ENCODE results near the gene RGS7BP. TPM values are rescaled to one million over a fixed set of nuclear protein-coding genes. Genes with fewer than 3 reads are reported as not detected.

The RGS7BP gene
- total RNA-seq, 1 donor from 2014 or later = 0.07 TPM

DNA sequence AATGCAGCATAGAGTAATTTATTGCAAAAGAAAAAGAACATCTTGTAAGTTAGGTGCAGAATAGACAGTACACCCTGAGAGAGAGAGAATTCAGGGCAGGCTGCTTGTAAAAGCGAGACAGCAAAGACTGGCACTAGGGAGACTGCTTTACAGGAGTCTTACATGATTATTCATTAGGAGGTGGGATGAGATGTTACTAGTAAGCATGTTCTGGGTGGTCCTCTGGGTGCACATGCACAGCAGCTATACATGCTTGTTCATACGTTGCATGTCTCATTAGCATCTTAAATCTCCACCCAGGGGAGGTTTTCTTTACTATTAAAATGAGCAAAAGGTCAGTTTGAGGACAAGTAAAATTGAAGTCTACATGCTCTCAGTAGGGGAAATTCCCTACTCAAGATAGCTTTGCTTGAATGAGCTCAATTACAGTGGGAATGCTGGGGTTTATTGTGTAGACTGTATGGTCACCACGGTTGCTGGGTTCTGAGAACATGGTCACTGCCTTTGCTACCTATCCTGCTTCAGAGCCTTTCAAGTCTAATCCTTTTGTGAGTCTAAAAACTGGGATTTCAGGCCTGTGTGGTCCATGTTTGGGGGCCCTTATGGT is 60.6 kb downstream of the RGS7BP start:
- no peak for FAIRE-seq
- no peaks in the 10 kb centered on the region for H3K36me3 ChIP-seq (ENCODE audit: insufficient read depth, low read length)
- TF ChIP-seq EZH2 (IDR thresholded peaks at IDR 0.05; ENCODE audit: insufficient read depth, low read length) = no peak
- TF ChIP-seq, protein P1, sequence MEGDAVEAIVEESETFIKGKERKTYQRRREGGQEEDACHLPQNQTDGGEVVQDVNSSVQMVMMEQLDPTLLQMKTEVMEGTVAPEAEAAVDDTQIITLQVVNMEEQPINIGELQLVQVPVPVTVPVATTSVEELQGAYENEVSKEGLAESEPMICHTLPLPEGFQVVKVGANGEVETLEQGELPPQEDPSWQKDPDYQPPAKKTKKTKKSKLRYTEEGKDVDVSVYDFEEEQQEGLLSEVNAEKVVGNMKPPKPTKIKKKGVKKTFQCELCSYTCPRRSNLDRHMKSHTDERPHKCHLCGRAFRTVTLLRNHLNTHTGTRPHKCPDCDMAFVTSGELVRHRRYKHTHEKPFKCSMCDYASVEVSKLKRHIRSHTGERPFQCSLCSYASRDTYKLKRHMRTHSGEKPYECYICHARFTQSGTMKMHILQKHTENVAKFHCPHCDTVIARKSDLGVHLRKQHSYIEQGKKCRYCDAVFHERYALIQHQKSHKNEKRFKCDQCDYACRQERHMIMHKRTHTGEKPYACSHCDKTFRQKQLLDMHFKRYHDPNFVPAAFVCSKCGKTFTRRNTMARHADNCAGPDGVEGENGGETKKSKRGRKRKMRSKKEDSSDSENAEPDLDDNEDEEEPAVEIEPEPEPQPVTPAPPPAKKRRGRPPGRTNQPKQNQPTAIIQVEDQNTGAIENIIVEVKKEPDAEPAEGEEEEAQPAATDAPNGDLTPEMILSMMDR (IDR thresholded peaks at IDR 0.05; ENCODE audit: insufficient read depth, low read depth, low read length) = no peak

DNA sequence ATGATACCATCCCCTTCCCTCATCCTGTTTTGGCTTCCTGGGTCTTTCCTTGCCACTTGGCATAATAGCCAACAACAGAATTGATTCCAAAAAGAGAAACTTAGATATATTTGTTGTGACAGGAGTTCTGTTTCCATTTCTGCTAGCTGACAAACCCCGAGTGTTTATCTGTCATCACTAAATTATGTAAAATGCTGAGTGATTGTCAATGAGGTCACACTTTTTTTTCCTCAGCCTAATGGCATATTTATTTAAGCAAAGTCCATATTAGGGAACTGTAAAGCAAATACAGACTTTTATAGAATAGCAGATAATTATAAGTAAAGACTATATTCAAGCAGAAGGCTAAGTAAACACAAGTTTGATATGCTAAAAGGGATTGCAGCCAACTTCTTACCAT is 64.0 kb downstream of the RGS7BP start:
- no peaks in the 10 kb centered on the region for H4K20me1 ChIP-seq (ENCODE audit: insufficient read depth, low read length)
- no peak for FAIRE-seq
- no peaks in the 10 kb centered on the region for H3K36me3 ChIP-seq (ENCODE audit: insufficient read depth, low read length)
- H3K9me3 ChIP-seq (ENCODE audit: insufficient read depth, low read depth, low read length) = no peaks in the 10 kb centered on the region
- DNase-seq (ENCODE audit: low read depth) = no peak
- Mint-ChIP-seq H3K4me3 (ENCODE audit: unreplicated experiment) (no peak overlapping the region), H3K4me1 (ENCODE audit: low read depth, unreplicated experiment) (no peaks in the 10 kb centered on the region), H3K36me3 (ENCODE audit: low read depth, unreplicated experiment) (no peaks in the 10 kb centered on the region), H3K9me3 (ENCODE audit: unreplicated experiment) (no peaks in the 10 kb centered on the region), H3K27me3 (ENCODE audit: low read depth, unreplicated experiment) (no peaks in the 10 kb centered on the region), H3K27ac (ENCODE audit: unreplicated experiment) (no peak overlapping the region)
- no peak overlapping the region for H3K4me3 ChIP-seq (ENCODE audit: insufficient read depth, low read depth, low read length)
- no peak overlapping the region for H3K9ac ChIP-seq (ENCODE audit: low read length)
- H3K79me2 ChIP-seq (ENCODE audit: insufficient read depth, low read length) = no peaks in the 10 kb centered on the region
- no peaks in the 10 kb centered on the region for H3K27me3 ChIP-seq (ENCODE audit: insufficient read depth, low read length)
- no peak overlapping the region for H3K4me2 ChIP-seq (ENCODE audit: low read length)
- no peaks in the 10 kb centered on the region for H3K4me1 ChIP-seq (ENCODE audit: insufficient read depth, low read length)
- H3K27ac ChIP-seq (ENCODE audit: low read depth, low read length) = no peak overlapping the region
- TF ChIP-seq, protein P1 (IDR thresholded peaks at IDR 0.05; ENCODE audit: insufficient read depth, low read depth, low read length) = no peak
- no peak for TF ChIP-seq EZH2 (IDR thresholded peaks at IDR 0.05; ENCODE audit: insufficient read depth, low read length)
- no peak overlapping the region for H2AFZ ChIP-seq (ENCODE audit: low read depth, low read length)

More for the DNA sequence above, 60.6 kb downstream of the RGS7BP start:
- Histone ChIP-seq H3K4me3 (ENCODE audit: insufficient read depth, low read depth, low read length) (no peak overlapping the region), H2AFZ (ENCODE audit: low read depth, low read length) (no peak overlapping the region), H3K9me3 (ENCODE audit: insufficient read depth, low read depth, low read length) (no peaks in the 10 kb centered on the region), H3K27me3 (ENCODE audit: insufficient read depth, low read length) (no peaks in the 10 kb centered on the region), H3K27ac (ENCODE audit: low read depth, low read length) (no peak overlapping the region), H3K79me2 (ENCODE audit: insufficient read depth, low read length) (no peaks in the 10 kb centered on the region), H3K4me1 (ENCODE audit: insufficient read depth, low read length) (no peaks in the 10 kb centered on the region), H4K20me1 (ENCODE audit: insufficient read depth, low read length) (no peaks in the 10 kb centered on the region), H3K9ac (ENCODE audit: low read length) (no peak overlapping the region), H3K4me2 (ENCODE audit: low read length) (no peak overlapping the region)
- H3K4me3 Mint-ChIP-seq (ENCODE audit: unreplicated experiment) = no peak overlapping the region
- no peaks in the 10 kb centered on the region for H3K4me1 Mint-ChIP-seq (ENCODE audit: low read depth, unreplicated experiment)
- no peaks in the 10 kb centered on the region for H3K9me3 Mint-ChIP-seq (ENCODE audit: unreplicated experiment)
- H3K27me3 Mint-ChIP-seq (ENCODE audit: low read depth, unreplicated experiment) = no peaks in the 10 kb centered on the region
- H3K36me3 Mint-ChIP-seq (ENCODE audit: low read depth, unreplicated experiment) = no peaks in the 10 kb centered on the region
- H3K27ac Mint-ChIP-seq (ENCODE audit: unreplicated experiment) = no peak overlapping the region
- DNase-seq (ENCODE audit: low read depth) = no peak

DNA sequence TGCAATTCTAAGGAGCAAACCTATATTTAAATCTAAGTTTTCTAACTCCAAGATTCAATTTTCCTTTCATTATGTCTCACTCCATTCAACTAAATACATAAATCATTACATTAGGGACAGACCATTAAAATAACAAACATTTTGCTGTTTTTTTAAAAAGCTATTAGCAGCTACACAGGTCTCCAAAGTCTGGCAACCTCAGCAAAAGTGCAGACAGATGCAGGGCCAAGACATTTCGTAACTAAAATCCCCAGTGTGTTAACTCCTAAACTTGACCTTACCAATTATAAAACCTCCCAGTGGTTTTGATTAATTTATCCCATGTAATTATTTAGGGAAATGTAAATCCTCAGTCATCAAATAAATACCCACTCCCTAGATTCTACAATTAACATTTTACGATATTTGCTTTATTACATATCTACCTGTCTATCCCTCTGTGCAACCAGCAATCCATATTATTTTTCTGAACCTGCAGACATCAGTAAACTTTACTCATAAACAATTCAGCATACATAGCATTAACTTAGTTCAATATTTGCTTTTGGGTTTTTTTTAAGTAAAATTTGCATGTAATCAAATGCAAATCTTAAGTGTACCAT is 64.7 kb downstream of the RGS7BP start:
- DNase-seq (ENCODE audit: low read depth) = no peak
- Histone ChIP-seq H3K79me2 (ENCODE audit: insufficient read depth, low read length) (no peaks in the 10 kb centered on the region), H3K9me3 (ENCODE audit: insufficient read depth, low read depth, low read length) (no peaks in the 10 kb centered on the region), H3K27ac (ENCODE audit: low read depth, low read length) (no peak overlapping the region), H3K36me3 (ENCODE audit: insufficient read depth, low read length) (no peaks in the 10 kb centered on the region), H4K20me1 (ENCODE audit: insufficient read depth, low read length) (no peaks in the 10 kb centered on the region), H3K4me2 (ENCODE audit: low read length) (no peak overlapping the region), H2AFZ (ENCODE audit: low read depth, low read length) (no peak overlapping the region), H3K4me1 (ENCODE audit: insufficient read depth, low read length) (no peaks in the 10 kb centered on the region), H3K9ac (ENCODE audit: low read length) (no peak overlapping the region), H3K4me3 (ENCODE audit: insufficient read depth, low read depth, low read length) (no peak overlapping the region), H3K27me3 (ENCODE audit: insufficient read depth, low read length) (no peaks in the 10 kb centered on the region)
- TF ChIP-seq, protein P1 (IDR thresholded peaks at IDR 0.05; ENCODE audit: insufficient read depth, low read depth, low read length) = no peak
- TF ChIP-seq EZH2 (IDR thresholded peaks at IDR 0.05; ENCODE audit: insufficient read depth, low read length) = no peak
- FAIRE-seq = no peak
- no peaks in the 10 kb centered on the region for H3K4me1 Mint-ChIP-seq (ENCODE audit: low read depth, unreplicated experiment)
- no peak overlapping the region for H3K4me3 Mint-ChIP-seq (ENCODE audit: unreplicated experiment)
- H3K27ac Mint-ChIP-seq (ENCODE audit: unreplicated experiment) = no peak overlapping the region
- no peaks in the 10 kb centered on the region for H3K9me3 Mint-ChIP-seq (ENCODE audit: unreplicated experiment)
- H3K27me3 Mint-ChIP-seq (ENCODE audit: low read depth, unreplicated experiment) = no peaks in the 10 kb centered on the region
- H3K36me3 Mint-ChIP-seq (ENCODE audit: low read depth, unreplicated experiment) = no peaks in the 10 kb centered on the region
